Effector CD4-positive, alpha-beta T cell (primary cell): ENCODE measurements around the gene PITX2.
"Not testable (repeated sequence)": the region's sequence is repeated elsewhere in the genome, so short reads cannot be mapped to it uniquely, and the experiment has no call there.

Experiments used
- DNase-seq: peaks from one replicate; pipeline ENCODE4 v3.0.0-alpha.2; 2020

The PITX2 gene

DNA sequence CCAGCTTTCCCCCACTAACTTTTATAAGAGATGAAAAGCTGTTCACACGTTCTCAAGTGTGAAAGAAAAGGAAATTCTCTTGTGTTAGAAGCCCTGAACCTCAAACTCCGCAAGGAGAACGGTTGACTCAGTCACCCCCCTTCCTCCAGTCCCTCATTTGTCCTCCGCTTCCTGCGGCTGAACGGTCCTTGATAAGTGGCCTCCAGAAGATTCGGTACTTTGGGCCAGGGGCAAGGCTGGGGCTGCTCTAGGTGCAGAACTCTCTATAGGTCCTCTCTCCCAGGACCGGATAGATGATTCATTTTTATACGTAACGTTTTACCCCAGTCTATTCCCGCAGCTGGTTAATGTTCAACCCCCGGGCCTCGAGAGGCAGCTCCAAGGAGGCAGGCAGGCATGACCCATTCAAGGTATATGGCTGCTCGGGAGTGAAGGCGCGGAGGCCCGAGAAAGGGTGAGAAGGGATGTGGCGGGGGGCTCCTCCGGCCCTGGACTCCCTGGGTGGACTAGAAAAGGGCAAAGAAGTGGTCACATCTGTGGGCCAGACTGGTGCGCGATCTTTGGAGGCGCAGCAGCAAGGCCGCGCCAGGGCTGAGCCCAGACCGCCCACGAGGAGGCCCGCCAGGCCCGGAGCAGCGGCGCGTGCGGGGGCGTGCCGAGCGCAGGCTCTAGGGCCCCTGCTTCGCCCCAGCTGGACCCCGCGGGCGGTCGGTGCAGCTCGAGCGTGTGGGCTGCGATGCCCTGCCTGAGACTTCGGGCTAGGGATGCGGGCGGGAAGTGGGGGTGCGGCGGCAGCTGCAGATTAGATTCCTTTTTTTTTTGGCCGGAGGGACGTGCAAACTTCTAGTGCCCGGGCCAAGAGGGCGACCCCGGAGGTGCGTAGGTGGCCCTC lies 11.7 kb downstream of the PITX2 start:
- DNase-seq = no peak

DNA sequence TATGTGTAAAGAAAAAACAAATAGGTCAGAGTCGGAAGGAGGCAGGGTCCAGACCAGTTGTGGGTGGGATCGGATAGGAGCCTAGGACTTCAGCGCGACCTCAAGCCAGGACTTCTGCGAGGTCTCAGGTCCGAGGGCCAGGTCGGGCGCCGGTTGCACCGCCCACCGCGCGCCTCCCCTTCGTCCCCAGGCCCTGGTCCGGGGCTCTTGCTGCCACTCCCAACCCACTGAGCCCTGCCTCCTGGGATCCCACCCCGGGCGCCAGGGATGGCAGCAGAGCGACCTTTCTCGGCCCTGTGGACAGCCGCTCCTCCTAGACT lies 12.3 kb downstream of the PITX2 start:
- no peak for DNase-seq

DNA sequence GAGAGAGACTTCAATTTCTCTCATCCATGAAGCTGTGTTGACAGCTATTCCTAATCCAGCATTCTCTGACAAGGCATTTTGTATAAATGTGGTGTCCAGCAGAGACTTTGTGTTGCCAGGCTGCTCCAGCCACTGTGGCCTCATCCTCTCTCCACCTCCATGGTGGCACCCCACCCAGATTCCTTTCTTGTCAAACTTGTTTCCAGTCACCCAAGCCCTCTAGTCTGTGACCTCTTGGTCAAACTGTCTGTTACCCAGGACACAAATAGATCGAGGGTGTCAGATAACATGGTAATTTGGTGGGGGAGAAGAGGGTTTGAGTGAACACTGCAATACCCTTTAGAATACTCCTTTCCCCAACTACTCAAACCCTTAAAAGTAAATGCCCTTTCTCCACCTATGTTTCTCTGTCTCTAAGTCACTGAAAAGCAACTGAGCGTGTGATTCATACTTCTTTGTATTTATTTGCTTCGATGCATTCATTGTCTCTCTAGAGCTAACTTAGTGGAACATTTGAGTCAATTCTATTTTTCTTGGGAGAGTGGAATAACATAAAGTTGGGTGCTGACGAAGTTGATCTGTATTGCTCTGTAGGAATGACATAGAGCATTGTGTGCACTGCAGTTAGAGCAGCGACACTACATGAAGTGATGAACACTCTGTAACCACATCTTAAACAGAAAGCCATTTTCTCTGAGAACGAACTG lies 13.7 kb downstream of the PITX2 start:
- DNase-seq = no peak

DNA sequence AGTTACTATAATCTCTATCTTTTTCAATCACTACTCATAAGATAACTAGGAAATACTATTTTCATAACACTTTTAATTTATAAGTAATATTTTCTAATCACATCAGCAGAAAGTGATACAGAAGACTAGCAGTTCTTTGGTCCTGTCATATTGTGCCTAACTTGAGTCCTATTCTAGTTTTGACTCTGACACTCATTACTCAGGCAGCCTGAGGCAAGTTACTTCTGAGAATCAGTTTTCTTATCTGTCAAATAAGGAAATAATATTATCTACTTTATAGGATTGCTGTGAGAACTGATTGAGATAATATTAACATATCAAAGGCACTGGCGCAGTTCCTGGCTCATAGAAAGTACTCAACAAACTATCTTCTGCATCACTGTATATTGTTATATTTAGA lies 17.8 kb downstream of the PITX2 start:
- no peak for DNase-seq

DNA sequence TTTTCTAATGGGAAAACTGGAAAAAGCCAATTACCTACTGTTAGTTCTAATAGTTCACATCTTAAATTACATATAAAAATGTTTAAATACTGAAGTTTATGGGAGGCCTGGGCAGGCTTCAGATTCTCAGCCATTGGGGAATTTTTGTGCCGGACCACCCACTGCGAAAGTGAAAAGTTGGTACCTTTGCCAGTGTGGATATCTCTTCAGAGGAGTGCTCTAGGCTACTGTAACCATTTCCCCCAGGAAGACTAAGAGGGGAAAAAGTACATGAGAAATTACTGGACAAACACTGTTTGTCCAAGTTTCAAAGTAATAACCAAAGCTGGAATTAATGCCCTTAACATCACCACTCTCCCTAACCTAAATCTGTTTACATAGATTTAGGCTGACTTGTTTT lies 20.8 kb downstream of the PITX2 start:
- DNase-seq = no peak

DNA sequence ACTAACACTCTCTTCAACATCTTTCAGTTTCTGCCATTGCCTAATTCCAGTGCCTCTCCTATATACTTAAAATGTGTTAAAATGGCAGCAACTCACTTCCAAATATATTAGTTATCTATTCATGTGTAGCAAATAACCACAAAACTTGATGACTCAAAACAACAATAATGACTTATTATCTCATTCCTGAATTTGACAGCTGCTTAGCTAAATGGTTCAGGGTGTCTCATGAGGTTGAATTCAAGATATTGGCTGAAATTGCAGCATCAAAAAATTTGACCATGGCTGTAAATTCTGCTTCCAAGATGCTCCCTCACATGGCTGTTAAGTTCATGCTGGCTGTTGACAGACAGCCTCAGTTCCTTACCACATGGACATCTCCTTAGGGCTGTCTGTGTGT lies 25.3 kb downstream of the PITX2 start:
- no peak for DNase-seq

DNA sequence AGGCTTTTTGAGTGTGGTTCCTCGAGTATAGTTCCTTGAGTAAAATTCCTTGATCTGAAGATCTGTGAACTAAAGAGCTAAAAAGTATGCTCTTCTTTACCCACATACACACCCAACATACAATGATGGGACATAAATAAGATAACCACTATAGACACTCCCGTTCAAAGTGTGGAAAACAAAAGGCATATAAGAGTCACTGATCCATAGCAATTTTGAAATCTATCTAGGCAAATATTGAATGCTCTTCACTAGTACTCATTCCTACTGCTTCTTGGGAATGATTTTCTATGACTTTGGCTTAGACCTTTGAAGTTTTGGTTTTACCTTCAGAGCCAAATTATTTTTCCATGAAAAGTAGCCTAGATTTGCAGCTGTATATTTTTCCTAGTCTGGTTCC lies 26.4 kb downstream of the PITX2 start:
- no peak for DNase-seq

DNA sequence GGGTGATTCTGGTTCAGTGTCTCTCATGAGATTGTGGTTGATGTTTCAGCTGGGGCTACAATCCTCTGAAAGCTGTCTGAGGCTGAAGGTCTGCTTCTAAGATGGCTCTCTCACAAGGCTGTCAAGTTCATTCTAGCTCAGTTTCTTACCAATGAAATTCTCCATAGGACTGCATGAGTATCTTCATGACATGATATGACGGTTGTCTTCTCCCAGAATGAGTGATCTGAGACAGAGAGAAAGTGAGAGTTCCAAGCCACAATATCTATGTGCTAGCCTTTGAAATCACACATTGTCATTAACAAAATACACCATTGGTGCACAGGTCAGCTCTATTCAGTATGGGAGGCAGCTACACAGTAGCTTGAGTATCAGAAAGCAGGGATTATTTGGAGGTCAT lies 27.3 kb downstream of the PITX2 start:
- DNase-seq = no peak

DNA sequence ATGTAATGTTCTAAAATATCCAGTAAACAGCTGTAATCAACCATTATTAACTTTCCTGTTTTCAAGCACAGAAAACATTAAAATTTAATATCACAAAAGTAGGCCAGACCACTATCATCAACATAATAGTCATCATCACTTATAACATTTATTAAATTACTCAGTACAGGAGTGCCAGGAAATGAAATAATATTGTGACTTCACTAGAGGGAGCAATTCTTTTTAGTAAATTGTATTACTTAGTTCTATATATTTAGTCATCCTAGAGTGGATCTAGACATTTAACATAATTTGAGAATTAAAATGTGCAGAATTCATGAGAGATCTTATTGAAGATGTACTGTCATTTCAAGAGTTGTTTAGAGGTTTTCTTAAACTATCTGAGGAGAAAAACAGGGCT lies 33.6 kb downstream of the PITX2 start:
- no peak for DNase-seq

DNA sequence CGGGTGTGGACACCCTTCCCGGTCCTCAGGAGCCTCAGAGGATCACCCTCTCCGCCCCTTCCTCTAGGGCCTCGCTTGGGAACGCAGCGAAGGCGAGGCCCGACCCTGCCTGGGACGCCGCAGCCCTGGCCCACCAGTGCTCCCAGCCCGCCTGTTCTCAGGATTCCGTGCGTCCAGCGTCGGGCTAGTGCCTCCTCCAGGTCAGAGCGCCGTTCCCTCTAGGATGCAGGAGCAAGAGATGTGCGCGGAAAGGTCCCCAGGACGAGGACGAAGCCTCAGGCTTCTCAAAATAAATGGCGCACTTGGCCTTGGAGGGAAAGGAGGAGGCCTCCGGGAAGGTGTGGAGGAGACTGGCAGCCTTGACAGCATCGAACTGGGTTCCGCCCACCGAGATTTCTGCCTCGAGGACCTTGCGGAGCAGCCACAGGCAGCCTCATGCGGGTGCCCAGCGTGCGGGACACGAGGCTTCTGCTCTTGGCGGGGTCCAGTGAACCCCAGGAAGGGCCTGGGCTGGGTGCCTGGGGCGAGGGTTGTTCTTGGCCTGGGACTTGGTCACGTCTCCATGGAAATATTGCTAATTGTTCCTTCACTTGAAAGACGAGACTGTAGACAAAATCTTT lies 35.1 kb downstream of the PITX2 start:
- DNase-seq = no peak

DNA sequence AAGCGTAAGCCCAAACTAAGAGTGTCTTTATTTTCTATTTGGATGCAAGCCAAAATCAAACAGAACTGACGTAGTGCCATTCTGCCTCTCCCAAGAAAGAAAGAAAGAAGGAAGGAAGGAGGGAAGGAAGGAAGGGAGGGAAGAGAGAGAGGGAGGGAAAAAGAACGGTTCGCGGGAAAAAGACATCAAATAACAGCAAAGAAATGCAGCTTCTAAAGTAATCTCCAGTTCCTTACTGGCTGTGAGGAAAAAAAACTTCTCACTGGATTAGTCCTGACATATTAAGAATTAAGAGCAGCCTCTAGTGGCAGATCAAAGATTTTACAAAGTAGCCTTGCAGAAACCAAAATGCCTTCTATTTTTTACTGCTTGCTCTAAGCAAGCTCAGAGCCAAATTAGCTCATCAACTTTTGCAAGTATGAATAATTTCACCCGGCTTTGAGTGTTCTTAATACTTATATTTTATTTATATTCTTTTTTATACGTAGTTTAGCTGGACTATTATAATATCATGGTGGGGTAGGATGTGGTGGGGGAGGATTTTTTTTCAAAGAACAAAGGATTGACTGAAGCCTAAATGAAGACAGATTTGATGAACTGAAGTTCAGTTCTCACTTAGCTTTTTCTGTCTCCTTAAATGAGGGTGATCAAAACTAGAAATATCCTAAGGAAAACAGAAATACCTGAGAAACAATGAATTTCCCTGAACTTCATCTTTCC lies 36.6 kb downstream of the PITX2 start:
- DNase-seq = no peak

DNA sequence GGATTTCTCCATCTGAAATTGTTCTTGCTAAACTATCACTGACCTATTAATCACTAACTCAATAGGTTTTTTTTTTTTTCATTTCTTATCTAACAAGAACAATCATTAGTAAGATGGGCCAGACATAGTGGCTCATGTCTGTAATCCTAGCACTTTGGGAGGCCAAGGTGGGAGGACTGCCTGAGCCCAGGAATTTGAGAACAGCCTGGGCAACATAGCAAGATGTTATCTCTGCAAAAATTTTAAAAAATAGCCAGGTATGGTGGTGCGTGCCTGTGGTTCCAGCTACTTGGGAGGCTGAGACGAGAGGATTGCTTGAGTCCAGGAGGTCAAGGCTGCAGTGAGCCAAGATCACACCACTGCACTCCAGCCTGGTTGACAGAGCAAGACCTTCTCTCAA lies 46.2 kb downstream of the PITX2 start:
- not testable (repeated sequence) for DNase-seq
